ENCODE measurements around the gene HBEGF.

- TF ChIP-seq POLR2A (IDR thresholded peaks at IDR 0.05) = no peak
- TF ChIP-seq CTCF (IDR thresholded peaks at IDR 0.05) = no peak
Observed at GRCh38 chr5:140312791-140313189, 33.6 kb downstream of the HBEGF start.

Data from stomach (tissue), 4 donors.